Vagina (tissue), 2 donors: ENCODE measurements around the gene MT1H. TPM values are rescaled to one million over a fixed set of nuclear protein-coding genes. Genes with fewer than 3 reads are reported as not detected.
A peak's percentile ranks its signal among the peaks of the same experiment; 100 is the strongest.

ENCODE experiments used
- DNase-seq, 2 donors: peaks; one replicate each; pipeline ENCODE4 v3.0.0-alpha.2; 2017; ENCODE audit errors: extremely low spot score in 2 of 2
- H3K27ac ChIP-seq: fragments of 200-600 bp; sonication (generic); one replicate; pipeline ENCODE4 v1.5.1; 2019
- H3K27me3 ChIP-seq: fragments of 200-600 bp; sonication (generic); one replicate; pipeline ENCODE4 v1.5.1; 2019
- H3K36me3 ChIP-seq, 2 donors: fragments of 200-600 bp; sonication (generic); one replicate each; pipeline ENCODE4 v1.5.1; 2017 to 2019
- H3K4me1 ChIP-seq: fragments of 200-600 bp; sonication (generic); one replicate; pipeline ENCODE4 v1.5.1; 2019
- H3K4me3 ChIP-seq, 2 donors: fragments of 200-600 bp; sonication (generic); 1 replicate in 1 of 2; 2 replicates in 1 of 2; pipeline ENCODE4 v1.5.1; 2016 to 2019
- H3K9me3 ChIP-seq: fragments of 200-600 bp; sonication (generic); one replicate; pipeline ENCODE4 v1.5.1; 2019
- POLR2A ChIP-seq, 2 donors: fragments of 450-650 bp; IDR thresholded peaks; one replicate each; pipeline ENCODE4 v1.6.1; 2017; ENCODE audit warnings: antibody characterized with exemption in 2 of 2, mild to moderate bottlenecking in 2 of 2, moderate library complexity in 2 of 2
- POLR2AphosphoS5 ChIP-seq, 2 donors: sonication (generic); formaldehyde crosslinking; IDR thresholded peaks; one replicate each; pipeline ENCODE4 v1.9.0; 2017; ENCODE audit warnings: antibody characterized with exemption in 2 of 2, mild to moderate bottlenecking in 2 of 2, low read depth in 1 of 2; ENCODE audit not compliant: insufficient read depth in 1 of 2
- intact Hi-C: fragments of 100-400 bp; cut with DNase I; formaldehyde crosslinking; loops from one replicate; pipeline ENCODE4 v1.15.1; 2023
- total RNA-seq: library from RNA; depleted of rRNA; stranded (reverse); fragments of >200 nt; gene quantifications from one replicate; pipeline ENCODE4 v1.2.3, GENCODE V29; 2016
- TF ChIP-seq, protein P1 (sequence below), 3 experiments: fragments of 450-650 bp in 2 of 3; fragments of 200-600 bp in 1 of 3; sonication (generic) in 1 of 3; IDR thresholded peaks; one replicate each; pipeline ENCODE4 v1.5.1; 2017 to 2019; ENCODE audit warnings: antibody characterized with exemption in 3 of 3, mild to moderate bottlenecking in 2 of 3, moderate library complexity in 2 of 3

MT1H gene
- total RNA-seq, 1 donor from 2014 or later, result not detected

DNA sequence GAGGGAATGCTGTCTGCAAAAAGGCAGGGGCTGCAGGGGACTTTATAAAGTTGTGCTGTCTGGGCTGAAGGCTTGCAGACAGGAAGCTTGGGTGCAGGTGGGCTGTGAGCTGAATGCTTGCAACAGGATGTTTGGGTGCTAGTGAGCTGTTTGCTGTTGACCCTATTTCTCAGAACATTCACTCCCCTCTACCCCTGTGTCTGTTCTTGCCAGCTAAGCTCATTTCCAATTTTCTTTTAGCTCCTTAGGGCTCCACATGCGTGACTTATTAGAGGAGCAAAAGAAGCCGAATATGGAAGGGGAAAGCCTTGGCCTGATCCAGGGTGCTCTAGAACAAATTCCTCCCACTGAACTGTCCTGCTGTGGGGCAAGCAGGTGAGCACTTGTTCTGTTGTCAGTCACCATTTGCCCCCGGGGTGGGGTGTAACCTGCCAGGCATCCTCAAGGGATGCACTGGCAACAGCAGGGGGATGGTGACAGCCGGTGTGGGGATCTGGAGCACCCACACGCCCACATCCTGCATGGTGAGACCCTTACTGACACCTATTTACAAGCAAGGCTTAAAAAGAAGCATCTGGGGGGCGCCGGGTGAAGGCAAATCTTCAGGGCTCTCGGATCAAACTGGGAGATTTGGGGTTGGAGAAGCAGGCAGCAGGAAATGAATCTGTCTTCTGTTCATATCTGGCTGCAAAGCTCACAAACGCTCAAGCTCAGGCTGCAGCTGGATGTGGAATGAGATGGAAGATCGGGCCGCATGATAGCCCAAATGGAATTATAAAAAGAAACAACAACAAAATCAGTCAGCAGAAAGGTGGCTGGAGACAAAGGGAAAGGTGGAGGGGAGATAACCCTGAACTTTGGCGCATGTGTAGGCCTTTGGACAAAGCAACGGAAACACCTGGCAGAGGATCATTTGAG, 39.2 kb downstream of the MT1H start:
- TF ChIP-seq, protein P1, sequence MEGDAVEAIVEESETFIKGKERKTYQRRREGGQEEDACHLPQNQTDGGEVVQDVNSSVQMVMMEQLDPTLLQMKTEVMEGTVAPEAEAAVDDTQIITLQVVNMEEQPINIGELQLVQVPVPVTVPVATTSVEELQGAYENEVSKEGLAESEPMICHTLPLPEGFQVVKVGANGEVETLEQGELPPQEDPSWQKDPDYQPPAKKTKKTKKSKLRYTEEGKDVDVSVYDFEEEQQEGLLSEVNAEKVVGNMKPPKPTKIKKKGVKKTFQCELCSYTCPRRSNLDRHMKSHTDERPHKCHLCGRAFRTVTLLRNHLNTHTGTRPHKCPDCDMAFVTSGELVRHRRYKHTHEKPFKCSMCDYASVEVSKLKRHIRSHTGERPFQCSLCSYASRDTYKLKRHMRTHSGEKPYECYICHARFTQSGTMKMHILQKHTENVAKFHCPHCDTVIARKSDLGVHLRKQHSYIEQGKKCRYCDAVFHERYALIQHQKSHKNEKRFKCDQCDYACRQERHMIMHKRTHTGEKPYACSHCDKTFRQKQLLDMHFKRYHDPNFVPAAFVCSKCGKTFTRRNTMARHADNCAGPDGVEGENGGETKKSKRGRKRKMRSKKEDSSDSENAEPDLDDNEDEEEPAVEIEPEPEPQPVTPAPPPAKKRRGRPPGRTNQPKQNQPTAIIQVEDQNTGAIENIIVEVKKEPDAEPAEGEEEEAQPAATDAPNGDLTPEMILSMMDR (IDR thresholded peaks at IDR 0.05), result no peak
- no peak for TF ChIP-seq POLR2A (IDR thresholded peaks at IDR 0.05)
- no peak for TF ChIP-seq POLR2AphosphoS5 (IDR thresholded peaks at IDR 0.05; ENCODE audit: insufficient read depth in 1 of 2, low read depth in 1 of 2)
- intact Hi-C loops, result loop anchor here (10.0 kb wide), 1 partner anchor 194 kb away; no protein-coding TSS in a partner anchor
- no peak overlapping the region for H3K27ac ChIP-seq

DNA sequence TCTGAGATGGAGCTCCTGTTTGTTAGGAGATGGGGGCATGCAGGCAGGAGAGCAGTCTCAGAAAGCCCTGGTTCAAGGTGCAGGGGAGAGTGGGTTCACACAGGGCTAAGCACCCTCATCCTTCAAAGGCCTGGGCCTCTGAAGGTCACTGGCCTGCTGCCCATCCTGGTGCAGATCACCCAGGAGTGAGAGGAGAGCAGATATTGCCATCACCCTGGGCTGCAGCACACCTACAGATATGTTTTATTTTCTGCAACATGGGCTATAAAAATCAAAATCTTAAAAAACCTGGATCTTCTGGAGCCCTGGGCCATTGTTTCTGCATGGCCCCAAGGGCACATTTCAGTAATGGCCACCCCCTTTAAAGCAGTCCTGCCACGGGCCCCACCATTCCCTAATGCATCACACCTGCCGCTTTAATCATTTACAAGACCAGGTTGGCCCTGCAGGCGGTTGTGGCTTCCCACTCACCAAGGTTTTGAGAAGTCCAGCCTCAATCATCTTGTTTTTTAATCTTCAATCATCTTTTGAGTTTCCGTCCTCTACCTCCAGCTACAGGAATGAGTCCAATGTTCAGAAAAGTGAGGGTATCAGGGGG, 39.9 kb downstream of the MT1H start:
- intact Hi-C loops, result loop anchor here (10.0 kb wide), 1 partner anchor 195 kb away; no protein-coding TSS in a partner anchor
- Histone ChIP-seq H3K4me3 (no peak overlapping the region), H3K36me3 (no peaks in the 10 kb centered on the region), H3K4me1 (no peaks in the 10 kb centered on the region), H3K9me3 (no peaks in the 10 kb centered on the region), H3K27me3 (no peaks in the 10 kb centered on the region), H3K27ac (no peak overlapping the region)
- DNase-seq, result peak in 1 of 2 donors; percentile 71
- no peak for TF ChIP-seq POLR2AphosphoS5 (IDR thresholded peaks at IDR 0.05; ENCODE audit: insufficient read depth in 1 of 2, low read depth in 1 of 2)
- TF ChIP-seq, protein P1 (IDR thresholded peaks at IDR 0.05), result no peak
- TF ChIP-seq POLR2A (IDR thresholded peaks at IDR 0.05), result no peak

More for the DNA sequence above, 39.2 kb downstream of the MT1H start:
- H3K27me3 ChIP-seq, result no peaks in the 10 kb centered on the region
- H3K36me3 ChIP-seq, result no peaks in the 10 kb centered on the region
- H3K9me3 ChIP-seq, result no peaks in the 10 kb centered on the region
- peak overlapping the region in 1 of 2 donors; percentile 13 for H3K4me3 ChIP-seq
- DNase-seq, result peak in 1 of 2 donors; percentile 52
- no peaks in the 10 kb centered on the region for H3K4me1 ChIP-seq

DNA sequence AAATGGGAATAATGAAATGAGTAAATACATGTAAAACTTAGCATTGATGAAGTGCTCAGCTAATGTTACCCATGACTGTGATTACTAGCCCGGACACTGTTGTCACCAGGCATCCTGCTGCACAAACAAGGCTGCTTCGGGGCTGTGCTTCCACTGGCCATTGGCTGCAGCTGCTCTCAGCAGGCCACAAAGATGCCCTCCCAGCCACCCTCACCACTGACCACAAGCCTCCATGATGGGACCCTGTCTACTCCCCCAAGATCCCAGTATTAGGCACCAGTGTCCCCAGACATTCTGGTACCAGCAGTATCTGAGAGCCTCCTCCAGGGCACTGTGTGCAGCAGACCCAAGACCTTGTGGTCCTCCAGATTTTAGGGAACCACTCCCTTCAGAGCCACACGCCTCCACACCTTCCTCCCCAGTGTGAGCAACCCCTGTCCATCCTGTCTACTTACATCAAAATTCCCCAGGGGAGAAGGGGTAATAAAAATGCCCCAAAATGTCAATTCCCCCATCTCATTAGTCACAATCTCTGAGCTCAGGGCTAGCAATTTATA, 40.6 kb downstream of the MT1H start:
- TF ChIP-seq, protein P1 (IDR thresholded peaks at IDR 0.05), result no peak
- TF ChIP-seq POLR2AphosphoS5 (IDR thresholded peaks at IDR 0.05; ENCODE audit: insufficient read depth in 1 of 2, low read depth in 1 of 2) (no peak), POLR2A (IDR thresholded peaks at IDR 0.05) (no peak)
- no peaks in the 10 kb centered on the region for H3K4me1 ChIP-seq
- intact Hi-C loops, result no loop called here
- H3K27me3 ChIP-seq, result no peaks in the 10 kb centered on the region
- DNase-seq, result peak in 1 of 2 donors; percentile 47
- H3K9me3 ChIP-seq, result no peaks in the 10 kb centered on the region
- no peak overlapping the region for H3K27ac ChIP-seq
- no peaks in the 10 kb centered on the region for H3K36me3 ChIP-seq
- H3K4me3 ChIP-seq, result no peak overlapping the region

DNA sequence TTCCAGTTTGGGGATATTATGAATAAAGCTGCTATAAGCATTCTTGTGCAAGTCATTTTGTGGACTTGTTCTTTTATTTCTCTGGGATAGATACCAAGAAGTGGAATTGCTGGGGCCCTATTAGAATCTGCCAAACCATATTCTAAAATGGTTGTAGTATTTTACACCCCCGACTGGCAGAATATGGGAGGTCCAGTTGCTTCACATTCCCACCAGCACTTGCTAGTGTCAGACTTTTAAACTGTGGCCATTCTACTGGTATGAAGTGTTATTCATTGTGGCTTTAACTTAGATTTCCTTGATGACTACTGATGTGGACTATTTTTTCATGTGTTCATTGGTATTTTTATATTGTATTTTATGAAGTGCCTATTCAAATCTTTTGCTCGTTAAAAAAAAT, 42.2 kb downstream of the MT1H start:
- intact Hi-C loops, result no loop called here

More for the DNA sequence above, 42.2 kb downstream of the MT1H start:
- no peak overlapping the region for H3K27ac ChIP-seq
- no peaks in the 10 kb centered on the region for H3K9me3 ChIP-seq
- DNase-seq, result no peak
- H3K36me3 ChIP-seq, result no peaks in the 10 kb centered on the region
- H3K4me1 ChIP-seq, result no peaks in the 10 kb centered on the region
- TF ChIP-seq, protein P1 (IDR thresholded peaks at IDR 0.05), result no peak
- TF ChIP-seq POLR2AphosphoS5 (IDR thresholded peaks at IDR 0.05; ENCODE audit: insufficient read depth in 1 of 2, low read depth in 1 of 2) (no peak), POLR2A (IDR thresholded peaks at IDR 0.05) (no peak)
- no peaks in the 10 kb centered on the region for H3K27me3 ChIP-seq
- no peak overlapping the region for H3K4me3 ChIP-seq
